SK-N-SH (cell line): ENCODE results near the gene ANO3. TPM values are rescaled to one million over a fixed set of nuclear protein-coding genes. Genes with fewer than 3 reads are reported as not detected.

Source experiments
- CTCF ChIA-PET: fragments of 300-600, 350-600 bp; formaldehyde crosslinking; extraction: SDS; loops from one replicate; lab custom pipeline; 2021; lab: Yijun Ruan, JAX
- POLR2A ChIA-PET: fragments of 350-600 bp; sonication (Branson Sonifier 250); formaldehyde crosslinking; extraction: SDS; loops from one replicate; lab custom pipeline; 2020; ENCODE audit warnings: antibody characterized with exemption, inconsistent platforms; lab: Yijun Ruan, JAX
- DNase-seq: peaks from one replicate; pipeline ENCODE4 v3.0.0; 2012
- H2AFZ ChIP-seq: fragments of 200-600 bp; sonication (generic); 2 replicates; pipeline ENCODE4 v1.8.1; 2016; ENCODE audit warnings: antibody characterized with exemption, mild to moderate bottlenecking, low read depth
- H3F3A ChIP-seq: fragments of 200-600 bp; sonication (generic); replicated peaks from 2 replicates; pipeline ENCODE3; 2016; ENCODE audit warnings: antibody characterized with exemption, mild to moderate bottlenecking; ENCODE audit not compliant: insufficient read depth
- H3K27ac ChIP-seq, 2 experiments: fragments of 200-500 bp in 1 of 2; fragments of 200-600 bp in 1 of 2; sonication (Bioruptor generic) in 1 of 2; sonication (generic), shearing (Covaris generic) in 1 of 2; 2 replicates each; pipeline versions ENCODE4 v1.5.1 to v1.6.1; 2014 to 2016; ENCODE audit warnings: low read depth in 2 of 2, inconsistent platforms in 1 of 2, low read length in 1 of 2, mild to moderate bottlenecking in 1 of 2, mixed read lengths in 1 of 2
- H3K27me3 ChIP-seq: fragments of 200-600 bp; sonication (generic), shearing (Covaris generic); 2 replicates; pipeline ENCODE4 v1.6.1; 2016; ENCODE audit warnings: mixed run types; ENCODE audit not compliant: insufficient read depth
- H3K36me3 ChIP-seq, 2 experiments: fragments of 200-500 bp in 1 of 2; fragments of 200-600 bp in 1 of 2; sonication (Bioruptor generic) in 1 of 2; sonication (generic) in 1 of 2; replicated peaks in 1 of 2; 2 replicates each; pipeline versions ENCODE3 to v1.5.1; 2014 to 2016; ENCODE audit warnings: low read length in 1 of 2, mild to moderate bottlenecking in 1 of 2; ENCODE audit not compliant: insufficient read depth in 2 of 2, control insufficient read depth in 1 of 2
- H3K4me1 ChIP-seq, 2 experiments: fragments of 200-500 bp in 1 of 2; fragments of 200-600 bp in 1 of 2; sonication (Bioruptor generic) in 1 of 2; sonication (generic), shearing (Covaris generic) in 1 of 2; 2 replicates each; pipeline versions ENCODE4 v1.5.1 to v1.6.1; 2014 to 2016; ENCODE audit warnings: low read depth in 1 of 2, low read length in 1 of 2, mixed run types in 1 of 2; ENCODE audit not compliant: insufficient read depth in 2 of 2, control insufficient read depth in 1 of 2
- H3K4me2 ChIP-seq: fragments of 200-600 bp; sonication (generic), shearing (Covaris generic); 2 replicates; pipeline ENCODE4 v1.6.1; 2017; ENCODE audit warnings: mixed run types
- H3K4me3 ChIP-seq, 2 experiments: fragments of 200-500 bp in 1 of 2; fragments of 200-600 bp in 1 of 2; sonication (Bioruptor generic) in 1 of 2; sonication (generic), shearing (Covaris generic) in 1 of 2; 2 replicates each; pipeline versions ENCODE4 v1.5.1 to v1.8.1; 2014 to 2016; ENCODE audit warnings: low read depth in 2 of 2, inconsistent platforms in 1 of 2, low read length in 1 of 2, mild to moderate bottlenecking in 1 of 2, mixed read lengths in 1 of 2, moderate library complexity in 1 of 2
- H3K79me2 ChIP-seq: fragments of 200-600 bp; sonication (generic); 2 replicates; pipeline ENCODE4 v1.8.1; 2017; ENCODE audit warnings: mild to moderate bottlenecking; ENCODE audit not compliant: insufficient read depth
- H3K9ac ChIP-seq: fragments of 200-600 bp; sonication (generic); 2 replicates; pipeline ENCODE4 v1.6.1; 2017; ENCODE audit warnings: mixed run types
- H3K9me2 ChIP-seq: fragments of 200-600 bp; sonication (generic); 2 replicates; pipeline ENCODE4 v1.6.1; 2017; ENCODE audit warnings: mixed run types
- H3K9me3 ChIP-seq: fragments of 200-600 bp; sonication (generic); 2 replicates; pipeline ENCODE4 v1.6.1; 2017; ENCODE audit warnings: mixed run types, mild to moderate bottlenecking, moderate library complexity
- H4K20me1 ChIP-seq: fragments of 200-600 bp; sonication (generic); 2 replicates; pipeline ENCODE4 v1.6.1; 2017; ENCODE audit warnings: mild to moderate bottlenecking, mixed run types; ENCODE audit not compliant: insufficient read depth
- CTCF ChIP-seq: fragments of 200-600 bp; sonication (generic); IDR thresholded peaks from 2 replicates; pipeline ENCODE4 v1.6.1; 2017; ENCODE audit warnings: antibody characterized with exemption, mild to moderate bottlenecking, moderate library complexity
- FOXM1 ChIP-seq: IDR thresholded peaks from 2 replicates; pipeline ENCODE4 v1.4.0; 2012; ENCODE audit warnings: low read depth, mild to moderate bottlenecking
- IRF3 ChIP-seq: fragments of 150-350 bp; IDR thresholded peaks from 2 replicates; pipeline ENCODE4 v1.6.1; 2016; ENCODE audit warnings: mild to moderate bottlenecking, low read depth, low read length
- POLR2AphosphoS5 ChIP-seq: IDR thresholded peaks from 2 replicates; pipeline ENCODE4 v1.6.1; 2012; ENCODE audit warnings: low read depth, low read length
- REST ChIP-seq: IDR thresholded peaks from 2 replicates; pipeline ENCODE4 v1.6.1; 2012; ENCODE audit warnings: mild to moderate bottlenecking, low read depth, low read length, moderate library complexity
- RFX5 ChIP-seq: IDR thresholded peaks from 2 replicates; pipeline ENCODE4 v1.6.1; 2012; ENCODE audit warnings: mild to moderate bottlenecking, improper control_type of control experiment, low read length
- TAF1 ChIP-seq: IDR thresholded peaks from 2 replicates; pipeline ENCODE4 v1.6.1; 2012; ENCODE audit warnings: low read depth, mild to moderate bottlenecking, low read length, moderate library complexity, borderline replicate concordance
- USF1 ChIP-seq: IDR thresholded peaks from 2 replicates; pipeline ENCODE4 v1.4.0; 2012; ENCODE audit warnings: low read depth, borderline replicate concordance
- WGBS: methylation state at CpG from one replicate; pipeline ENCODE4 v1.1.6; 2017; ENCODE audit warnings: low lambda C conversion rate; 5-methylcytosine and 5-hydroxymethylcytosine counted together
- polyA plus RNA-seq, 3 experiments: library from polyadenylated mRNA; depleted of rRNA; stranded (reverse); fragments of >200 nt; gene quantifications; 2 replicates each; pipeline ENCODE4 v1.2.3, GENCODE V29; 2012

The ANO3 gene
- polyA plus RNA-seq, 1 of the 3 experiments (the other 2 are of a cell fraction), result 0.13 TPM

- TF ChIP-seq IRF3, result no peak
Measured at GRCh38 chr11:26522912-26523610, 191.1 kb downstream of the ANO3 start (continued).

GRCh38 chr11:26527685-26528084, 195.8 kb downstream of the ANO3 start:
- Histone ChIP-seq H2AFZ (no peak overlapping the region), H3K9ac (no peak overlapping the region)
- TF ChIP-seq USF1 (no peak), RFX5 (no peak), TAF1 (no peak), CTCF (no peak), POLR2AphosphoS5 (no peak), REST (no peak), FOXM1 (no peak)

More at GRCh38 chr11:26527685-26528084, 195.8 kb downstream of the ANO3 start:
- Histone ChIP-seq H3K27ac (no peak overlapping the region), H3K9me3 (no peaks in the 10 kb centered on the region), H3K4me1 (no peaks in the 10 kb centered on the region; a peak in 1 of 4 replicates), H3K4me2 (no peak overlapping the region), H3K9me2 (no peaks in the 10 kb centered on the region), H3K27me3 (no peaks in the 10 kb centered on the region), H3K4me3 (no peak overlapping the region), H4K20me1 (no peaks in the 10 kb centered on the region), H3K36me3 (no peaks in the 10 kb centered on the region), H3K79me2 (no peaks in the 10 kb centered on the region), H3F3A (no peaks in the 10 kb centered on the region)
- no peak for DNase-seq
- ChIA-PET POLR2A (no interaction called here), CTCF (interaction anchor here (0.7 kb wide), 1 partner anchor 18 kb away, joined by 3 read pairs; no protein-coding TSS in a partner anchor)
- 38% methylated on average over 1 of the region's 1 CpG for WGBS
